Caco-2 (cell line): ENCODE results near the gene MRPL12. TPM values are rescaled to one million over a fixed set of nuclear protein-coding genes. Genes with fewer than 3 reads are reported as not detected.

Experiments used
- BruUV-seq: library from RNA; stranded (reverse); fragments of 400-500 nt; replicated peaks from 2 replicates; lab custom pipeline; 2021; lab: Mats Ljungman, UMichigan
- CTCF ChIA-PET: fragments of 300-600 bp; sonication (Branson Sonifier 250); formaldehyde crosslinking; loops from one replicate; lab custom pipeline; 2022; ENCODE audit warnings: antibody characterized with exemption; lab: Charles Lee
- POLR2A ChIA-PET: fragments of 300-600 bp; sonication (Branson Sonifier 250); formaldehyde crosslinking; loops from one replicate; lab custom pipeline; 2022; ENCODE audit warnings: antibody characterized with exemption; lab: Charles Lee
- DNase-seq, 2 experiments: peaks; one replicate each; pipeline versions ENCODE4 v3.0.0 to v3.0.0-alpha.2; 2020 to 2022
- H3K27me3 ChIP-seq: replicated peaks from 2 replicates; pipeline ENCODE4 v1.6.0; 2011; ENCODE audit warnings: low read length; ENCODE audit not compliant: control insufficient read depth, insufficient read depth
- H3K36me3 ChIP-seq: 2 replicates; pipeline ENCODE4 v1.5.1; 2011; ENCODE audit warnings: low read length; ENCODE audit not compliant: control insufficient read depth, insufficient read depth
- H3K4me1 ChIP-seq: fragments of 250-450 bp; sonication (Bioruptor Pico); 2 replicates; pipeline ENCODE4 v1.5.1; 2020; ENCODE audit warnings: mild to moderate bottlenecking
- H3K4me3 ChIP-seq: 2 replicates; pipeline ENCODE4 v1.5.1; 2011; ENCODE audit warnings: low read depth, mild to moderate bottlenecking, control low read depth, low read length
- H3K9me3 ChIP-seq: fragments of 250-450 bp; sonication (Bioruptor Pico); 2 replicates; pipeline ENCODE4 v1.5.1; 2020; ENCODE audit warnings: mild to moderate bottlenecking, moderate library complexity
- H3K27ac Mint-ChIP-seq: one replicate; pipeline ENCODE4 v1.8.0; 2022; ENCODE audit warnings: mixed read lengths; ENCODE audit not compliant: unreplicated experiment
- H3K27me3 Mint-ChIP-seq: one replicate; pipeline ENCODE4 v1.8.0; 2022; ENCODE audit warnings: mixed read lengths; ENCODE audit not compliant: insufficient read depth, unreplicated experiment
- H3K36me3 Mint-ChIP-seq: one replicate; pipeline ENCODE4 v1.8.0; 2022; ENCODE audit warnings: mild to moderate bottlenecking, mixed read lengths; ENCODE audit not compliant: insufficient read depth, unreplicated experiment
- H3K4me1 Mint-ChIP-seq: one replicate; pipeline ENCODE4 v1.8.0; 2022; ENCODE audit warnings: low read depth, mixed read lengths; ENCODE audit not compliant: unreplicated experiment
- H3K4me3 Mint-ChIP-seq: one replicate; pipeline ENCODE4 v1.8.0; 2022; ENCODE audit warnings: mild to moderate bottlenecking, moderate library complexity, mixed read lengths; ENCODE audit not compliant: unreplicated experiment
- H3K9me3 Mint-ChIP-seq: one replicate; pipeline ENCODE4 v1.8.0; 2022; ENCODE audit warnings: mixed read lengths; ENCODE audit not compliant: unreplicated experiment
- intact Hi-C: fragments of 100-400 bp; cut with micrococcal nuclease; formaldehyde crosslinking; loops from one replicate; pipeline ENCODE4 v1.10.0; 2022; ENCODE audit not compliant: unreplicated experiment
- total RNA-seq: library from RNA; stranded (reverse); gene quantifications from 2 replicates; pipeline ENCODE4 v1.2.3, GENCODE V29; 2022
- TF ChIP-seq, protein P1 (sequence below), 2 experiments: fragments of 200-600 bp in 1 of 2; IDR thresholded peaks; 1 replicate in 1 of 2; 2 replicates in 1 of 2; pipeline versions ENCODE4 v1.5.1 to v1.8.0; 2011 to 2022; ENCODE audit warnings: antibody characterized with exemption in 1 of 2, control low read depth in 1 of 2, inconsistent platforms in 1 of 2, low read depth in 1 of 2, low read length in 1 of 2, mild to moderate bottlenecking in 1 of 2, moderate library complexity in 1 of 2; ENCODE audit not compliant: insufficient read depth in 1 of 2, severe bottlenecking in 1 of 2, unreplicated experiment in 1 of 2

Gene MRPL12
- total RNA-seq, 1 experiment from 2014 or later: 164 TPM

DNA sequence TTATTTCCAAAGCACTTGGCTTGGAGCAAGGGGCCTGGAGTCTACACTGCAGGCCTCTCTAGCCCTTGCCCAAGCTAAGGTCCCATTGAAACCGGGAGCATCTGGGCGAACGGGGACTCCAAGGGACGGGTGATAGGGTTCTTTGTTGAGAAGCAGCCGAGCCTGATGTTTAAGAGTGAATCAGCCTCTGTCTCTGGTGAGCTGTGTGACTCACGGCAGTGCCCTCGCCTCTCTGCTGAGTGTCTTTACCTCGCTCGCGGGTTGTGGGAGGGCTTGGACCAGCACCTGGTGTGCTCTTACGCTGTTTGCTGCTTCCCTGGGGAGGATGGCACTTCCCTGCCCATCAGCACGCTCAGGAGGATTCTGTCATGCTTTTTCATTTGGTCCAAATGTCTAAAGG, 18.1 kb upstream of the MRPL12 start:
- ChIA-PET CTCF (no interaction called here), POLR2A (no interaction called here)
- Mint-ChIP-seq H3K27me3 (no peaks in the 10 kb centered on the region), H3K27ac (peak overlapping the region; percentile 95), H3K9me3 (no peaks in the 10 kb centered on the region), H3K36me3 (peaks cover 49% of the 10 kb centered on the region), H3K4me1 (no peaks in the 10 kb centered on the region), H3K4me3 (peak overlapping the region; percentile 97)
- H3K36me3 ChIP-seq: peaks cover 7% of the 10 kb centered on the region
- H3K4me3 ChIP-seq: peak overlapping the region; percentile 62
- BruUV-seq: no TSS peak
- 0 out of 2 replicates have a peak, but pooled peaks cover 10% of the 10 kb centered on the region for H3K4me1 ChIP-seq
- TF ChIP-seq, protein P1, sequence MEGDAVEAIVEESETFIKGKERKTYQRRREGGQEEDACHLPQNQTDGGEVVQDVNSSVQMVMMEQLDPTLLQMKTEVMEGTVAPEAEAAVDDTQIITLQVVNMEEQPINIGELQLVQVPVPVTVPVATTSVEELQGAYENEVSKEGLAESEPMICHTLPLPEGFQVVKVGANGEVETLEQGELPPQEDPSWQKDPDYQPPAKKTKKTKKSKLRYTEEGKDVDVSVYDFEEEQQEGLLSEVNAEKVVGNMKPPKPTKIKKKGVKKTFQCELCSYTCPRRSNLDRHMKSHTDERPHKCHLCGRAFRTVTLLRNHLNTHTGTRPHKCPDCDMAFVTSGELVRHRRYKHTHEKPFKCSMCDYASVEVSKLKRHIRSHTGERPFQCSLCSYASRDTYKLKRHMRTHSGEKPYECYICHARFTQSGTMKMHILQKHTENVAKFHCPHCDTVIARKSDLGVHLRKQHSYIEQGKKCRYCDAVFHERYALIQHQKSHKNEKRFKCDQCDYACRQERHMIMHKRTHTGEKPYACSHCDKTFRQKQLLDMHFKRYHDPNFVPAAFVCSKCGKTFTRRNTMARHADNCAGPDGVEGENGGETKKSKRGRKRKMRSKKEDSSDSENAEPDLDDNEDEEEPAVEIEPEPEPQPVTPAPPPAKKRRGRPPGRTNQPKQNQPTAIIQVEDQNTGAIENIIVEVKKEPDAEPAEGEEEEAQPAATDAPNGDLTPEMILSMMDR (IDR thresholded peaks at IDR 0.05; ENCODE audit: insufficient read depth in 1 of 2, low read depth in 1 of 2, low read length in 1 of 2, severe bottlenecking in 1 of 2, unreplicated experiment in 1 of 2): no peak
- H3K9me3 ChIP-seq: no peaks in the 10 kb centered on the region
- DNase-seq: no peak
- H3K27me3 ChIP-seq: no peaks in the 10 kb centered on the region
- intact Hi-C loops: no loop called here

DNA sequence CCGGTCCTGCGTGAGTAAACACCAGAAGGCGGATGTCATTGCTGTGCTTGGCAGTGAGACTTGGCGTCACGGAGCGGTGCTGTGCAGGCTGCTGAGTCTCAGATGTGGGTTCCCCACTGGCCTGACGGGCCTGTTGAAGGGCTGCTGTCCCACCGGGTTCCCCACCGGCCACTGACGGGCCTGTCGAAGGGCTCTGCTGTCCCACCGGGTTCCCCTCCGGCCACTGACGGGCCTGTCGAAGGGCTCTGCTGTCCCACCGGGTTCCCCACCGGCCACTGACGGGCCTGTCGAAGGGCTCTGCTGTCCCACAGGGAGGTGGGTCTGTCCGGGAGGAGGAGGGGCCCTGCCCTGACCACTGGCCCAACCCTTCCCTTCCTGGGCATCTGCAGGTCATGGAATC, 16.6 kb upstream of the MRPL12 start:
- 0 out of 2 replicates have a peak, but pooled peaks cover 10% of the 10 kb centered on the region for H3K4me1 ChIP-seq
- Mint-ChIP-seq H3K27me3 (no peaks in the 10 kb centered on the region), H3K4me3 (no peak overlapping the region), H3K4me1 (no peaks in the 10 kb centered on the region), H3K27ac (no peak overlapping the region), H3K36me3 (peaks cover 60% of the 10 kb centered on the region), H3K9me3 (no peaks in the 10 kb centered on the region)
- intact Hi-C loops: no loop called here
- CTCF ChIA-PET: no interaction called here
- H3K9me3 ChIP-seq: no peaks in the 10 kb centered on the region
- TF ChIP-seq, protein P1 (IDR thresholded peaks at IDR 0.05; ENCODE audit: insufficient read depth in 1 of 2, low read depth in 1 of 2, low read length in 1 of 2, severe bottlenecking in 1 of 2, unreplicated experiment in 1 of 2): no peak
- POLR2A ChIA-PET: no interaction called here
- H3K27me3 ChIP-seq: no peaks in the 10 kb centered on the region
- H3K4me3 ChIP-seq: no peak overlapping the region
- no peak for DNase-seq
- BruUV-seq: no TSS peak
- peaks cover 7% of the 10 kb centered on the region for H3K36me3 ChIP-seq

DNA sequence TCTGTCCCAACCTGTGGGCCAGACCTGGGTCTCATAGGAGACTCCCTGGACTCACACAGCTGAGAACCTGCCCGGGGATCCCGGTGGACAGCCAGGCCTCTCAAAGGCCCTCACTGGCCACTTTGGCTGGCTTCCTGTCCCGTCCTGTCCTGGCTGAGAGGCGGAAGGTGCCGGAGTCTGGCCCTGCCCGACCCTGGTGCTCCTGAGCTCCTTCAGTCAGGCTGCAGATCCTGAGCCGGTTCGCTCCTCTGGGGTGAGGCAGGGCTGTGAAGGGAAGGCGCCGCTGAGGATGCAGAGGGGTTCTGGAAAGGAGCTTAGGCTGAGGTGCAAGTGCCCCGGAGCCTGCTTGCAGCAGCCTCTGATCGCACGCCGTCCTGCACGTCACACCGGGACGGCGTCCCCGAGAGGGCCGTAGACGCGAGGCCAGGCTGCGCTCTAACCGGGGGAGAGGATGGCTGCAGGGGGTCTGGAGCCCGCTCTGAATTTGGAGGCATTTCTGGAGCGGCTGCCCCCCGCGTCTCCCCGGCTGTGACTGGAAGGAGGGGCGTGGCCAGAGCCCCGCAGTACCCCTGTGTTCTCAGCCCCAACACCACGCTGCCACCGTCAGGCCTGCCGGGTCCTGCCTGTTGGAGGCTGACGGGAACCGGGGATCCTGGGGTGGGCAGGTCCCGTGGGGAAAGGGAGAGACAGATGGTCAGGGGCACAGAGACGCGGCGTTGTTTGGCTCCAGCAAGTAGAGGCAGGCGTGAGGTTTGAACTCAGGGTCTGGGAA, 15.2 kb upstream of the MRPL12 start:
- Histone ChIP-seq H3K36me3 (peaks cover 7% of the 10 kb centered on the region), H3K4me1 (0 out of 2 replicates have a peak, but pooled peaks cover 6% of the 10 kb centered on the region), H3K27me3 (no peaks in the 10 kb centered on the region), H3K9me3 (no peaks in the 10 kb centered on the region), H3K4me3 (no peak overlapping the region)
- ChIA-PET POLR2A (interaction anchor here (0.6 kb wide), 1 partner anchor 382 kb away, joined by 3 read pairs; no protein-coding TSS in a partner anchor), CTCF (no interaction called here)
- TF ChIP-seq, protein P1 (IDR thresholded peaks at IDR 0.05; ENCODE audit: insufficient read depth in 1 of 2, low read depth in 1 of 2, low read length in 1 of 2, severe bottlenecking in 1 of 2, unreplicated experiment in 1 of 2): no peak
- no peak for DNase-seq
- intact Hi-C loops: no loop called here
- peaks cover 69% of the 10 kb centered on the region for H3K36me3 Mint-ChIP-seq
- no peak overlapping the region for H3K27ac Mint-ChIP-seq
- no peaks in the 10 kb centered on the region for H3K27me3 Mint-ChIP-seq
- H3K9me3 Mint-ChIP-seq: no peaks in the 10 kb centered on the region
- H3K4me3 Mint-ChIP-seq: no peak overlapping the region
- no TSS peak for BruUV-seq
- no peaks in the 10 kb centered on the region for H3K4me1 Mint-ChIP-seq
